ENCODE measurements around the gene KCNJ13. TPM values are rescaled to one million over a fixed set of nuclear protein-coding genes. Genes with fewer than 3 reads are reported as not detected.

The KCNJ13 gene
- total RNA-seq, 4 donors from 2014 or later = not detected

- Histone ChIP-seq H3K9me3 (no peaks in the 10 kb centered on the region), H3K4me3 (no peak overlapping the region), H3K36me3 (peaks cover 0 to 55% (median 0%) of the 10 kb centered on the region in 3 donors), H3K27ac (no peak overlapping the region), H3K4me1 (no peaks in the 10 kb centered on the region), H3K27me3 (no peaks in the 10 kb centered on the region)
- no peak for DNase-seq
- intact Hi-C loops (cut with DNase I) = no loop called here
- TF ChIP-seq POLR2A (IDR thresholded peaks at IDR 0.05) (no peak), CTCF (IDR thresholded peaks at IDR 0.05) (no peak)
Observed at GRCh38 chr2:232783278-232783677, 6.9 kb upstream of the KCNJ13 start.

GRCh38 chr2:232781765-232782164 is 5.4 kb upstream of the KCNJ13 start:
- intact Hi-C loops (cut with DNase I) = no loop called here
- TF ChIP-seq CTCF (IDR thresholded peaks at IDR 0.05) (no peak), POLR2A (IDR thresholded peaks at IDR 0.05) (no peak)
- H3K27me3 ChIP-seq = no peaks in the 10 kb centered on the region
- H3K27ac ChIP-seq = no peak overlapping the region
- no peaks in the 10 kb centered on the region for H3K4me1 ChIP-seq
- DNase-seq = no peak
- no peak overlapping the region for H3K4me3 ChIP-seq
- no peaks in the 10 kb centered on the region for H3K9me3 ChIP-seq
- peaks cover 0 to 55% (median 0%) of the 10 kb centered on the region in 3 donors for H3K36me3 ChIP-seq

DNA sequence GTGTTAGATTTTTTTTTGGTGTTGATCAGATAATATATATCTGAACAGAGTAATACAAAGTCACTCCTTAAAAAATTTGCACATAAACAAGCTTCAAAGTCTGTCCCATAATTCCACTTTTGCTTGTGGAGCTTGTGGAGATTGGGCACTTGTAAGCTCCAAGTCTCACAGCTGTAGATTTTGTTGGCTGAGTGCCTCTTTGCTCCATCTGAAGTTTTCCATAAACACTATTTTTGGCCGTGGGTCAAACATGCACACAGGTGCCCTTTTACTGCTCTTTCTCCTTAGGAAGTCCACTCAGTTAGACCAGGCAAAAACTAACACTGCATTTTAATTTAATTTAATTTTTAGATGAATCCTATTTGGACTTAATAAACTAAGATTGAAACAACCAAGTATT is 3.6 kb upstream of the KCNJ13 start:
- Histone ChIP-seq H3K4me3 (no peak overlapping the region), H3K4me1 (no peaks in the 10 kb centered on the region), H3K9me3 (no peaks in the 10 kb centered on the region), H3K27ac (no peak overlapping the region), H3K27me3 (no peaks in the 10 kb centered on the region), H3K36me3 (peaks cover 0 to 48% (median 0%) of the 10 kb centered on the region in 3 donors)
- WGBS, 2 donors = 76 to 79% methylated on average over 1 of the region's 1 CpG
- intact Hi-C loops (cut with DNase I) = no loop called here
- DNase-seq = no peak
- TF ChIP-seq CTCF (IDR thresholded peaks at IDR 0.05) (no peak), POLR2A (IDR thresholded peaks at IDR 0.05) (no peak)

GRCh38 chr2:232779465-232779864 is 3.1 kb upstream of the KCNJ13 start:
- no peak overlapping the region for H3K4me3 ChIP-seq
- no peaks in the 10 kb centered on the region for H3K27me3 ChIP-seq
- intact Hi-C loops (cut with DNase I) = no loop called here
- no peak for DNase-seq
- no peaks in the 10 kb centered on the region for H3K4me1 ChIP-seq
- TF ChIP-seq POLR2A (IDR thresholded peaks at IDR 0.05) = no peak
- no peak for TF ChIP-seq CTCF (IDR thresholded peaks at IDR 0.05)
- WGBS, 2 donors = 78 to 92% methylated on average over 3 of the region's 3 CpGs
- H3K36me3 ChIP-seq = peaks cover 0 to 48% (median 0%) of the 10 kb centered on the region in 3 donors
- no peaks in the 10 kb centered on the region for H3K9me3 ChIP-seq
- no peak overlapping the region for H3K27ac ChIP-seq

- TF ChIP-seq CTCF (IDR thresholded peaks at IDR 0.05) (no peak), POLR2A (IDR thresholded peaks at IDR 0.05) (no peak)
- Histone ChIP-seq H3K4me1 (no peaks in the 10 kb centered on the region), H3K9me3 (no peaks in the 10 kb centered on the region), H3K36me3 (peaks cover 0 to 58% (median 0%) of the 10 kb centered on the region in 3 donors), H3K4me3 (no peak overlapping the region), H3K27ac (no peak overlapping the region), H3K27me3 (no peaks in the 10 kb centered on the region)
- intact Hi-C loops (cut with DNase I) = no loop called here
- DNase-seq = no peak
- WGBS, 2 donors = 81 to 91% methylated on average over 5 of the region's 5 CpGs
Observed at GRCh38 chr2:232777276-232777675, 911 bp upstream of the KCNJ13 start.

All from esophagus squamous epithelium (tissue), 5 donors.